DLD1 (cell line): ENCODE measurements around the gene FGF14.

Experiments
- in situ Hi-C: cut with HindIII; loops from 2 replicates; pipeline ENCODE4 v1.10.0; 2017; ENCODE audit warnings: low sequenced_read_pairs

FGF14 gene

GRCh38 chr13:101829484-101829883, 572.4 kb downstream of the FGF14 start:
- in situ Hi-C loops: no loop called here

GRCh38 chr13:101828119-101828518, 573.7 kb downstream of the FGF14 start:
- in situ Hi-C loops: no loop called here

GRCh38 chr13:101817898-101818297, 584.0 kb downstream of the FGF14 start:
- in situ Hi-C loops: no loop called here

GRCh38 chr13:101811881-101812280, 590.0 kb downstream of the FGF14 start:
- in situ Hi-C loops: no loop called here

- in situ Hi-C loops: no loop called here
Measured at GRCh38 chr13:101811284-101811839, 590.5 kb downstream of the FGF14 start.

GRCh38 chr13:101799196-101799595, 602.7 kb downstream of the FGF14 start:
- in situ Hi-C loops: loop anchor here (10.0 kb wide), 1 partner anchor 406 kb away; no protein-coding TSS in a partner anchor

- in situ Hi-C loops: loop anchor here (10.0 kb wide), 1 partner anchor 406 kb away; no protein-coding TSS in a partner anchor
Measured at GRCh38 chr13:101798437-101798836, 603.4 kb downstream of the FGF14 start.

- in situ Hi-C loops: loop anchor here (10.0 kb wide), 1 partner anchor 409 kb away; no protein-coding TSS in a partner anchor
Measured at GRCh38 chr13:101795460-101795859, 606.4 kb downstream of the FGF14 start.

- in situ Hi-C loops: loop anchor here (10.0 kb wide), 1 partner anchor 410 kb away; no protein-coding TSS in a partner anchor
Measured at GRCh38 chr13:101795025-101795424, 606.8 kb downstream of the FGF14 start.

GRCh38 chr13:101792189-101792588, 609.7 kb downstream of the FGF14 start:
- in situ Hi-C loops: loop anchor here (10.0 kb wide), 1 partner anchor 413 kb away; no protein-coding TSS in a partner anchor

- in situ Hi-C loops: no loop called here
Measured at GRCh38 chr13:101785858-101786257, 616.0 kb downstream of the FGF14 start.

- in situ Hi-C loops: no loop called here
Measured at GRCh38 chr13:101784313-101784712, 617.5 kb downstream of the FGF14 start.

- in situ Hi-C loops: no loop called here
Measured at GRCh38 chr13:101783554-101783953, 618.3 kb downstream of the FGF14 start.

GRCh38 chr13:101780211-101780610, 621.6 kb downstream of the FGF14 start:
- in situ Hi-C loops: no loop called here

- in situ Hi-C loops: no loop called here
Measured at GRCh38 chr13:101779147-101779546, 622.7 kb downstream of the FGF14 start.

- in situ Hi-C loops: no loop called here
Measured at GRCh38 chr13:101775267-101775666, 626.6 kb downstream of the FGF14 start.

GRCh38 chr13:101774393-101774792, 627.5 kb downstream of the FGF14 start:
- in situ Hi-C loops: loop anchor here (25.0 kb wide), 2 partner anchors 262 to 637 kb away; no protein-coding TSS in a partner anchor

GRCh38 chr13:101773062-101773461, 628.8 kb downstream of the FGF14 start:
- in situ Hi-C loops: loop anchor here (25.0 kb wide), 2 partner anchors 261 to 636 kb away; no protein-coding TSS in a partner anchor

- in situ Hi-C loops: loop anchor here (25.0 kb wide), 2 partner anchors 255 to 630 kb away; no protein-coding TSS in a partner anchor
Measured at GRCh38 chr13:101767131-101767530, 634.7 kb downstream of the FGF14 start.

GRCh38 chr13:101763191-101763590, 638.7 kb downstream of the FGF14 start:
- in situ Hi-C loops: loop anchor here (25.0 kb wide), 2 partner anchors 251 to 626 kb away; no protein-coding TSS in a partner anchor

GRCh38 chr13:101757446-101758039, 644.3 kb downstream of the FGF14 start:
- in situ Hi-C loops: loop anchor here (25.0 kb wide), 2 partner anchors 245 to 620 kb away; no protein-coding TSS in a partner anchor
